ENCODE results near the gene C10orf105. TPM values are rescaled to one million over a fixed set of nuclear protein-coding genes. Genes with fewer than 3 reads are reported as not detected.
A peak's percentile ranks its signal among the peaks of the same experiment; 100 is the strongest.

The C10orf105 gene
- total and polyA plus RNA-seq, 2 of the 8 experiments (the other 6 are each of a cell fraction or from before 2014, with no cell fraction given), result 0.71 to 0.73 TPM

- peaks cover 19 to 23% (median 21%) of the 10 kb centered on the region in 4 experiments for H3K4me1 ChIP-seq (replicated peaks in 1 of 4; ENCODE audit: control insufficient read depth in 3 of 4, insufficient read depth in 4 of 4, low read length in 3 of 4)
- no peak overlapping the region for H3K18ac ChIP-seq (ENCODE audit: extremely low read depth, low read length)
- no peak overlapping the region for H4K91ac ChIP-seq (replicated peaks; ENCODE audit: insufficient read length, low read length)
- H2BK5ac ChIP-seq (ENCODE audit: low read depth, low read length), result no peak overlapping the region
- H3K79me2 ChIP-seq (ENCODE audit: control insufficient read depth in 1 of 2, insufficient read depth in 2 of 2, low read length in 2 of 2), result no peaks in the 10 kb centered on the region
- H3K4ac ChIP-seq (replicated peaks; ENCODE audit: insufficient read length, low read depth, low read length), result no peak overlapping the region
- no peak overlapping the region for H3K23ac ChIP-seq (ENCODE audit: insufficient read length)
- DNase-seq (ENCODE audit: low read depth in 1 of 2, low spot score in 2 of 2) (no peak), FAIRE-seq (no peak)
- no peak overlapping the region for H4K5ac ChIP-seq (ENCODE audit: insufficient read length, low read depth, low read length)
- H3K27ac ChIP-seq (ENCODE audit: low read depth, low read length), result no peak overlapping the region
- no peak overlapping the region; the same call in 1 of the 2 replicates for H2BK20ac ChIP-seq (ENCODE audit: low read length)
- H3K79me1 ChIP-seq (ENCODE audit: low read depth, low read length), result no peaks in the 10 kb centered on the region
- TF ChIP-seq SIN3A (conservative IDR thresholded peaks at IDR 0.05 in 1 of 2, IDR thresholded peaks at IDR 0.05 in 1 of 2; ENCODE audit: low read depth in 1 of 2, low read length in 2 of 2), result no peak
- no peak for TF ChIP-seq RBBP5 (IDR thresholded peaks at IDR 0.05; ENCODE audit: borderline replicate concordance, low read depth, low read length)
- no peak for TF ChIP-seq TEAD4 (IDR thresholded peaks at IDR 0.05; ENCODE audit: low read depth, low read length)
- no peak for TF ChIP-seq NRF1 (IDR thresholded peaks at IDR 0.05; ENCODE audit: low read depth, low read length)
- TF ChIP-seq KDM4A (IDR thresholded peaks at IDR 0.05; ENCODE audit: low read depth, low read length, severe bottlenecking), result no peak
- TF ChIP-seq, protein P1, sequence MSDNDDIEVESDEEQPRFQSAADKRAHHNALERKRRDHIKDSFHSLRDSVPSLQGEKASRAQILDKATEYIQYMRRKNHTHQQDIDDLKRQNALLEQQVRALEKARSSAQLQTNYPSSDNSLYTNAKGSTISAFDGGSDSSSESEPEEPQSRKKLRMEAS (IDR thresholded peaks at IDR 0.05), result no peak
- TF ChIP-seq POU5F1 (IDR thresholded peaks at IDR 0.05; ENCODE audit: low read depth, low read length), result no peak
- TF ChIP-seq RAD21 (IDR thresholded peaks at IDR 0.05 in 1 of 2, conservative IDR thresholded peaks at IDR 0.05 in 1 of 2; ENCODE audit: low read depth in 2 of 2, low read length in 2 of 2), result no peak
- no peak for TF ChIP-seq EZH2 (IDR thresholded peaks at IDR 0.05; ENCODE audit: low read depth, low read length, severe bottlenecking)
- no peak for TF ChIP-seq TAF7 (optimal IDR thresholded peaks at IDR 0.05; ENCODE audit: borderline replicate concordance, low read depth, low read length)
- TF ChIP-seq RFX5 (IDR thresholded peaks at IDR 0.05; ENCODE audit: borderline replicate concordance, low read depth, low read length), result no peak
- no peak overlapping the region for H4K8ac ChIP-seq (ENCODE audit: extremely low read depth, insufficient read depth, low read length)
- H3K4me3 ChIP-seq (ENCODE audit: extremely low read depth in 1 of 4, insufficient read depth in 2 of 4, low read depth in 3 of 4, low read length in 4 of 4), result no peak overlapping the region
- WGBS, 2 experiments (ENCODE audit: extremely low coverage in 1 of 2, insufficient coverage in 1 of 2, insufficient read length in 1 of 2, insufficient replicate concordance in 2 of 2, low coverage in 1 of 2, low lambda C conversion rate in 2 of 2, missing lambda C conversion rate in 1 of 2), result 89% methylated on average over 7 of the region's 7 CpGs; no CpG with 5 or more reads in 1 of the 2 experiments
- 0 out of 2 replicates have a peak overlapping the region, but pooled peaks have one; percentile 72 for H2BK15ac ChIP-seq (ENCODE audit: low read length)
- H3K27me3 ChIP-seq (replicated peaks in 1 of 4; ENCODE audit: control insufficient read depth in 3 of 4, extremely low read depth in 1 of 4, insufficient read depth in 3 of 4, low read length in 3 of 4), result peaks cover 0 to 5% (median 2%) of the 10 kb centered on the region in 4 experiments; a peak in 3 of 7 replicates
- POLR2A ChIA-PET (ENCODE audit: partially characterized antibody), result interaction anchor here (0.9 kb wide), 1 partner anchor 27 kb away, joined by 3 read pairs; no protein-coding TSS in a partner anchor
- H2BK12ac ChIP-seq (ENCODE audit: low read depth, low read length), result peak overlapping the region; percentile 68; the same call in 1 of the 2 replicates
- H3K23me2 ChIP-seq (ENCODE audit: low read depth, low read length), result no peaks in the 10 kb centered on the region; the same call in 1 of the 2 replicates
- no peaks in the 10 kb centered on the region for H3K36me3 ChIP-seq (ENCODE audit: control insufficient read depth in 2 of 4, insufficient read depth in 4 of 4, low read length in 3 of 4)
- no peak overlapping the region for H2BK120ac ChIP-seq (replicated peaks; ENCODE audit: low read depth, low read length)
- no peak overlapping the region for H3K4me2 ChIP-seq (ENCODE audit: insufficient read depth in 1 of 2, low read depth in 2 of 2, low read length in 2 of 2)
- H3K9me3 ChIP-seq (ENCODE audit: insufficient read depth in 2 of 2, low read depth in 1 of 2, low read length in 1 of 2), result no peaks in the 10 kb centered on the region
- no peak overlapping the region for H2AK5ac ChIP-seq (ENCODE audit: low read depth, low read length)
- H3K9ac ChIP-seq (replicated peaks in 1 of 4; ENCODE audit: extremely low read depth in 1 of 4, low read depth in 3 of 4, low read length in 3 of 4), result no peak overlapping the region
- no peak overlapping the region for H3K14ac ChIP-seq (ENCODE audit: insufficient read length)
- no peaks in the 10 kb centered on the region for H4K20me1 ChIP-seq (replicated peaks in 1 of 2; ENCODE audit: control insufficient read depth in 1 of 2, insufficient read depth in 2 of 2, low read length in 2 of 2)
- CTCF ChIA-PET (ENCODE audit: partially characterized antibody), result interaction anchor here (0.5 to 3.7 kb wide), 12 partner anchors 10 to 151 kb away, joined by 3 to 35 read pairs (median 4); no protein-coding TSS in a partner anchor
- no peak overlapping the region for H3K56ac ChIP-seq (replicated peaks; ENCODE audit: insufficient read length, low read depth, low read length)
- H2AFZ ChIP-seq (ENCODE audit: low read length), result no peak overlapping the region
Observed at GRCh38 chr10:71663311-71663710, 56.3 kb downstream of the C10orf105 start.
